ENCODE data around the gene TRIP6. TPM values are rescaled to one million over a fixed set of nuclear protein-coding genes. Genes with fewer than 3 reads are reported as not detected.
"Not testable (repeated sequence)": the region's sequence is repeated elsewhere in the genome, so short reads cannot be mapped to it uniquely, and the experiment has no call there.

Gene TRIP6
- total RNA-seq, 4 donors from 2014 or later = 60.2 to 89.9 (median 81.2) TPM

DNA sequence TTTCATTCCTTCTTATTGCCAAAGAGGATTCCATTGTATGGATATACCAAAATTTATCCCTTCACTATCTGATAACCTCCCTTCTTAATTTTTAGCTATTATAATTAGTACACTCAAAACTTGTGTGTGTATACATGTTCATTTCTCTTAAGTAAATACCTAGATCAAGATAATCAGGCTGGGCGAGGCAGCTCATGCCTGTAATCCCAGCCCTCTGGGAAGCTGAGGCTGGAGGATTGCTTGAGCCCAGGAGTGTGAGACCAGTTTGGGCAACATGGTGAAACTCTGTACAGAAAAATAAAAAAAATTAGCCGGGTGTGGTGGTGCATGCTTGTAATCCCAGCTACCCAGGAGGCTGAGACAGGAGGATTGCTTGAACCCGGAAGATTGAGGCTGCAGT is 44.3 kb downstream of the TRIP6 start:
- Histone ChIP-seq H3K9me3 (no peaks in the 10 kb centered on the region), H3K27ac (replicated peaks in 1 of 4) (no peak overlapping the region), H3K4me1 (peaks cover 0 to 4% (median 0%) of the 10 kb centered on the region in 4 donors), H3K27me3 (peaks cover 0 to 22% (median 2%) of the 10 kb centered on the region in 4 donors), H3K36me3 (no peaks in the 10 kb centered on the region), H3K4me3 (no peak overlapping the region)
- no peak for DNase-seq (ENCODE audit: extremely low spot score)
- WGBS = 80% methylated on average over 3 of the region's 3 CpGs
- intact Hi-C loops (cut with DNase I) = no loop called here
- no peak for TF ChIP-seq POLR2AphosphoS5 (IDR thresholded peaks at IDR 0.05)
- TF ChIP-seq EP300 (IDR thresholded peaks at IDR 0.05) = no peak
- no peak for TF ChIP-seq POLR2A (IDR thresholded peaks at IDR 0.05; ENCODE audit: low read depth)
- TF ChIP-seq, protein P1, sequence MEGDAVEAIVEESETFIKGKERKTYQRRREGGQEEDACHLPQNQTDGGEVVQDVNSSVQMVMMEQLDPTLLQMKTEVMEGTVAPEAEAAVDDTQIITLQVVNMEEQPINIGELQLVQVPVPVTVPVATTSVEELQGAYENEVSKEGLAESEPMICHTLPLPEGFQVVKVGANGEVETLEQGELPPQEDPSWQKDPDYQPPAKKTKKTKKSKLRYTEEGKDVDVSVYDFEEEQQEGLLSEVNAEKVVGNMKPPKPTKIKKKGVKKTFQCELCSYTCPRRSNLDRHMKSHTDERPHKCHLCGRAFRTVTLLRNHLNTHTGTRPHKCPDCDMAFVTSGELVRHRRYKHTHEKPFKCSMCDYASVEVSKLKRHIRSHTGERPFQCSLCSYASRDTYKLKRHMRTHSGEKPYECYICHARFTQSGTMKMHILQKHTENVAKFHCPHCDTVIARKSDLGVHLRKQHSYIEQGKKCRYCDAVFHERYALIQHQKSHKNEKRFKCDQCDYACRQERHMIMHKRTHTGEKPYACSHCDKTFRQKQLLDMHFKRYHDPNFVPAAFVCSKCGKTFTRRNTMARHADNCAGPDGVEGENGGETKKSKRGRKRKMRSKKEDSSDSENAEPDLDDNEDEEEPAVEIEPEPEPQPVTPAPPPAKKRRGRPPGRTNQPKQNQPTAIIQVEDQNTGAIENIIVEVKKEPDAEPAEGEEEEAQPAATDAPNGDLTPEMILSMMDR (IDR thresholded peaks at IDR 0.05) = no peak

DNA sequence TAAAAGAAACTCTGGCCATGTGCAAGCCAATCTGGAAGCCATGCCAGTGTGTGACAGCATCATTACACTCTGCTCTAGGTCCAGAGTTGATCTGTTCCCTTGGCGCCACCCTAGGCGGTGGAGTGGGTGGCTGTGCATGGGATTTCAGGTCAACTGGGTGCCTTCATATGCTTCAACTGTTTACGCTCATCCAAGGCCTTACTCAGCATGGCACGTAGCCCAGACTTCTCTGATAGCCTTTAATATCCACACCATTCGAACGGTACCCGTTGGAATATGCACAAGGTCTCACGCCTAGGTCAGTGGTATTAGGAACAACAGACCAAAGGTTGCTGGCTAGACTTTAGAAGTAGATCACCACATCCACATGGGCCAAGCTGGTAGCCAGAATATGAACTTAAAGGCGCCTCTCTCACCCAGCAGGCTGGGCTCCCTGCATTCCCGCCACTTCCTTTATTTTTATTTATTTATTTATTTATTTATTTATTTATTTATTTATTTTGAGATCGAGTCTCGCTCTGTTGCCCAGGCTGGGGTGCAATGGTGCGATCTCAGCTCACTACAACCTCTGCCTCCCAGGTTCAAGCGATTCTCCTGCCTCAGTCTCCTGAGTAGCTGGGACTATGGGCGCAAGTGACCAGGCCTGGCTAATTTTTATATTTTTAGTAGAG is 47.2 kb downstream of the TRIP6 start:
- 86% methylated on average over 15 of the region's 15 CpGs for WGBS
- Histone ChIP-seq H3K9me3 (no peaks in the 10 kb centered on the region), H3K36me3 (no peaks in the 10 kb centered on the region), H3K4me3 (no peak overlapping the region), H3K27me3 (peaks cover 0 to 24% (median 2%) of the 10 kb centered on the region in 4 donors), H3K4me1 (peaks cover 0 to 5% (median 0%) of the 10 kb centered on the region in 4 donors), H3K27ac (replicated peaks in 1 of 4) (no peak overlapping the region)
- TF ChIP-seq, protein P1 (IDR thresholded peaks at IDR 0.05) = no peak
- no peak for TF ChIP-seq POLR2AphosphoS5 (IDR thresholded peaks at IDR 0.05)
- TF ChIP-seq EP300 (IDR thresholded peaks at IDR 0.05) = no peak
- TF ChIP-seq POLR2A (IDR thresholded peaks at IDR 0.05; ENCODE audit: low read depth) = no peak
- intact Hi-C loops (cut with DNase I) = no loop called here
- DNase-seq (ENCODE audit: extremely low spot score) = no peak

DNA sequence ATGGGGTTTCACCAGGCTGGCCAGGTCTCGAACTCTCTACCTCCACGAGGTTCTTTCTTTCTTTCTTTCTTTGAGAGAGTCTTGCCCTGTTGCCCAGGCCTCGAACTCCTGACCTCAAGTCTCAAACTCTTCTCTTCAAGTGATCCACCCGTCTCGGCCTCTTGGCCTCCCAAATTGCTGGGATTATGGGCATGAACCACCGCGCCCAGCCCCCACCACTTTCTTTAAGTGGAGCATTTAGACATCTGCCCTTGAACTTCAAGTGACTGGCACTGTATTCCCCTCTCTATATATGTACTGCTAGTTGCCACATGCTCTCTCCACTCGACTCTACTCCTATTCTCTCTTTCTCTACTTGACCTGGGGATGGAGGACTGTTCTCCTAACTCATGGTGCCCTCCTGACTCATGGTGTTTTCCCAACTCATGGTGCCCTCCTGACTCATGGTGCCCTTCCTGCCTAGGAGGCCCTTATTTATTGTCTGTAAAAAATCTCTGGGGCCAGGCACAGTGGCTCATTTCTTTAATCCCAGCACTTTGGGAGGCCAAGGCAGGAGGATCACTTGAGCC is 47.8 kb downstream of the TRIP6 start:
- no peak overlapping the region for H3K4me3 ChIP-seq
- no peak for DNase-seq (ENCODE audit: extremely low spot score)
- intact Hi-C loops (cut with DNase I) = no loop called here
- no peak overlapping the region for H3K27ac ChIP-seq (replicated peaks in 1 of 4)
- peaks cover 0 to 20% (median 2%) of the 10 kb centered on the region in 4 donors for H3K27me3 ChIP-seq
- no peak for TF ChIP-seq POLR2A (IDR thresholded peaks at IDR 0.05; ENCODE audit: low read depth)
- TF ChIP-seq, protein P1 (IDR thresholded peaks at IDR 0.05) = no peak
- TF ChIP-seq POLR2AphosphoS5 (IDR thresholded peaks at IDR 0.05) = no peak
- TF ChIP-seq EP300 (IDR thresholded peaks at IDR 0.05) = no peak
- peaks cover 0 to 5% (median 0%) of the 10 kb centered on the region in 4 donors for H3K4me1 ChIP-seq
- no peaks in the 10 kb centered on the region for H3K9me3 ChIP-seq
- H3K36me3 ChIP-seq = no peaks in the 10 kb centered on the region
- WGBS = 76% methylated on average over 8 of the region's 8 CpGs

DNA sequence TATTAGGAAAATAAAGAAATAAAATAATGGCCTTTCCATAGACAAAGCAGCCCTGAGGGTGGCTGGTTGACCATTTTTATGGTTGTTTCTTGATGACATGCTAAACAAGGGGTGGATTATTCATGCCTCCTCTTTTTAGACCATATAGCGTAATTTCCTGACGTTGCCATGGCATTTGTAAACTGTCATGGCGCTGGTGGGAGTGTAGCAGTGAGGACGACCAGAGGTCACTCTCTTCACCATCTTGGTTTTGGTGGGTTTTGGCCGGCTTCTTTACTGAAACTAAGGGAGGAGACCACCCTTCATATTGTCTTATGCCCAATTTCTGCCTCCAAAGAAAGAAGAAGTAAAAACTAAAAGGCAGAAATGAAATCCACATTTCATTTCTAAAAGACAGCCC is 52.1 kb downstream of the TRIP6 start:
- H3K27ac ChIP-seq (replicated peaks in 1 of 4); intact Hi-C loops (cut with DNase I); DNase-seq (ENCODE audit: extremely low spot score); H3K4me3 ChIP-seq; H3K27me3 ChIP-seq; H3K4me1 ChIP-seq; H3K36me3 ChIP-seq; H3K9me3 ChIP-seq: not testable (repeated sequence)
- WGBS = 85% methylated on average over 5 of the region's 5 CpGs

DNA sequence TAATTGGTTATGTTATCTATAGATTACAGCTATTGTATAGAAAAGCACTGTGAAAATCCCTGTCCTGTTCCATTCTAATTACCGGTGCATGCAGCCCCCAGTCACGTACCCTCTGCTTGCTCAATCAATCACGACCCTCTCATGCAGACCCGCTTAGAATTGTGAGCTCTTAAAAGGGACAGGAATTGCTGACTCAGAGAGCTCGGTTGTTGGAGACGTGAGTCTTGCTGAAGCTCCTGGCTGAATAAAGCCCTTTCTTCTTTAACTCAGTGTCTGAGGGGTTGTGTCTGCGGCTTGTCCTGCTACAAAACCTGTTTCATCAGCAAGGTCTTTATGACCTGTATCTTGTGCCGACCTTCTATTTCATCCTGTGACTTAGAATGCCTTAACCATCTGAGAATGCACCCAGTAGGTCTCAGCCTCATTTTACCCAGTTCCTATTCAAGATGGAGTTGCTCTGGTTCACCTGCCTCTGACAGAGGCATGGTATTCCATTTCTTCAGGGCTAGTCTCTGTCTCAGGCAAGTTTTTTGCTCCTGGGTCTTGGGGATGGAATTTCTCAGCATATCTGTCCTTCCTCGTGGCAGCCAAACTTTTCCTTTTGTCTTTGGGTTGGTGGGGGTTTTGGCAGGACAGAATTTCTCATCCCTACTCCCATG is 52.7 kb downstream of the TRIP6 start:
- 78% methylated on average over 9 of the region's 9 CpGs for WGBS
- H3K27ac ChIP-seq (replicated peaks in 1 of 4); H3K4me1 ChIP-seq; H3K4me3 ChIP-seq; intact Hi-C loops (cut with DNase I); DNase-seq (ENCODE audit: extremely low spot score); H3K9me3 ChIP-seq; H3K36me3 ChIP-seq; H3K27me3 ChIP-seq: not testable (repeated sequence)

Data from esophagus muscularis mucosa (tissue), 4 donors.